Pancreas (tissue), 10 donors: ENCODE data around the gene ACTRT2. TPM values are rescaled to one million over a fixed set of nuclear protein-coding genes. Genes with fewer than 3 reads are reported as not detected.

ENCODE experiments used
- ATAC-seq, 4 donors: fragments of 200-7000 bp; cut with Tn5 transposase; one replicate each; pipeline versions ENCODE4 v1.8.0 to v1.9.1; 2020; ENCODE audit warnings: mild to moderate bottlenecking in 4 of 4, moderate library complexity in 4 of 4
- DNase-seq, 6 donors: peaks; one replicate each; pipeline ENCODE4 v3.0.0-alpha.2; 2020
- FAIRE-seq: peaks from 2 replicates; lab custom pipeline; 2012; peaks lifted over from hg19 to GRCh38; lab: Jason Lieb, UNC
- H3K27ac ChIP-seq, 4 donors: fragments of 200-600 bp; sonication (generic); 1 replicate in 3 of 4; 2 replicates in 1 of 4; pipeline versions ENCODE4 v1.5.0 to v1.8.0; 2020
- H3K27me3 ChIP-seq, 4 donors: fragments of 200-600 bp; one replicate each; pipeline ENCODE4 v1.8.0; 2021
- H3K36me3 ChIP-seq, 3 donors: fragments of 200-600 bp; sonication (generic) in 1 of 3; one replicate each; pipeline versions ENCODE4 v1.5.0 to v1.8.0; 2020 to 2021
- H3K4me1 ChIP-seq, 3 donors: fragments of 200-600 bp; one replicate each; pipeline ENCODE4 v1.8.0; 2021
- H3K4me3 ChIP-seq, 4 donors: fragments of 200-600 bp; sonication (generic) in 2 of 4; one replicate each; pipeline versions ENCODE4 v1.5.0 to v1.8.0; 2020 to 2021
- H3K9me3 ChIP-seq, 4 donors: fragments of 200-600 bp; one replicate each; pipeline ENCODE4 v1.8.0; 2021
- CTCF ChIP-seq, 4 donors: fragments of 200-600 bp; sonication (generic) in 3 of 4; IDR thresholded peaks; one replicate each; pipeline versions ENCODE4 v1.5.0 to v1.8.0; 2021; ENCODE audit warnings: antibody characterized with exemption in 4 of 4
- WGBS, 2 donors: extraction: QIAGEN DNeasy Blood & Tissue Kit; methylation state at CpG; one replicate each; pipeline ENCODE4 v1.1.7; 2013; 5-methylcytosine and 5-hydroxymethylcytosine counted together
- intact Hi-C, 3 donors: fragments of 100-400 bp; cut with DNase I; formaldehyde crosslinking; loops; one replicate each; pipeline versions ENCODE4 v1.11.1 to v1.14.2; 2022
- polyA plus RNA-seq, 2 donors: library from polyadenylated mRNA; stranded (reverse); fragments of 200-250 nt; gene quantifications; one replicate each; pipeline ENCODE4 v1.2.3, GENCODE V29; 2013
- total RNA-seq, 6 donors: library from RNA; stranded (reverse); fragmentation: NEBNext Ultra II Directional in 4 of 6; extraction: Animal tissue kit (Norgen Biotek cat#: 25700) in 4 of 6; gene quantifications; one replicate each; pipeline versions ENCODE4 v1.2.1 to v1.2.4, GENCODE V29; 2021 to 2023
- donor health status: healthy with polysubstance abuse.
- donor health status: DM: no; HTN: no; CAD: no; lungs with moderate emphysema.
- donor health status: DM: no; HTN: no; CAD: no.
- donor health status: control.
- donor health status: control.
- donor health status: Bipolar disorder and iron deficiency.
- donor health status: DM: yes; HTN: yes; CAD: no.
- donor health status: DM: no; HTN: no; CAD: no.
- donor health status: DM: no; HTN: no; CAD: no.
- donor health status: DM: yes; HTN: yes; CAD: no.

The ACTRT2 gene
- total and polyA plus RNA-seq, 8 donors = not detected

- Histone ChIP-seq H3K27me3 (no peaks in the 10 kb centered on the region), H3K27ac (peak overlapping the region; percentile 79 to 96 (median 86)), H3K4me3 (peak overlapping the region; percentile 15 to 92 (median 85)), H3K9me3 (no peaks in the 10 kb centered on the region), H3K36me3 (no peaks in the 10 kb centered on the region), H3K4me1 (peaks cover 5 to 18% (median 11%) of the 10 kb centered on the region in 3 donors)
- no peak for TF ChIP-seq CTCF (IDR thresholded peaks at IDR 0.05)
- intact Hi-C loops = no loop called here
- FAIRE-seq = no peak
- peak in 2 of 4 donors; percentile 0 to 1 for ATAC-seq
- DNase-seq = peak in 4 of 6 donors; percentile 30 to 85 (median 68)
- 6 to 17% methylated on average over 58 to 97 of the region's 97 CpGs for WGBS, 2 donors
Measured at GRCh38 chr1:3070644-3071564, 49.6 kb downstream of the ACTRT2 start.

- Histone ChIP-seq H3K36me3 (no peaks in the 10 kb centered on the region), H3K27ac (peak overlapping the region; percentile 79 to 96 (median 86)), H3K27me3 (no peaks in the 10 kb centered on the region), H3K4me3 (peak overlapping the region in 3 of 4 donors; percentile 85 to 92 (median 85)), H3K4me1 (peaks cover 5 to 15% (median 11%) of the 10 kb centered on the region in 3 donors), H3K9me3 (no peaks in the 10 kb centered on the region)
- 26 to 61% methylated on average over 17 of the region's 17 CpGs for WGBS, 2 donors
- ATAC-seq = peak in 1 of 4 donors; percentile 8
- no peak for FAIRE-seq
- DNase-seq = peak in 4 of 6 donors; percentile 38 to 79 (median 52)
- intact Hi-C loops = no loop called here
- TF ChIP-seq CTCF (IDR thresholded peaks at IDR 0.05) = no peak
Measured at GRCh38 chr1:3071565-3072390, 50.5 kb downstream of the ACTRT2 start.

Other genes with a start within 250 kb of the ACTRT2 start
- under 1 TPM; 0.18 to 0.87 (median 0.43) TPM for gene TTC34, start 219.8 kb upstream of the ACTRT2 start, total RNA-seq
- gene TTC34, start 219.8 kb upstream of the ACTRT2 start, polyA plus RNA-seq = under 1 TPM; 0.38 to 0.99 TPM
- gene PRDM16, start 47.7 kb downstream of the ACTRT2 start, total RNA-seq = 10 to 100 TPM; 10.7 to 19.1 (median 14.9) TPM
- gene PRDM16, start 47.7 kb downstream of the ACTRT2 start, polyA plus RNA-seq = 10 to 100 TPM in 1 of 2 donors, 1 to 10 TPM in 1; 6.6 to 19.2 TPM